Transverse colon (tissue), 4 donors: ENCODE results near the gene TREX2. TPM values are rescaled to one million over a fixed set of nuclear protein-coding genes. Genes with fewer than 3 reads are reported as not detected.

Experiments used
- DNase-seq: peaks from one replicate; pipeline ENCODE4 v3.0.0-alpha.2; 2019
- H3K27ac ChIP-seq, 4 donors: fragments of 200-600 bp; sonication (generic); 2 replicates each; pipeline ENCODE4 v1.5.1; 2016 to 2018; ENCODE audit warnings: inconsistent platforms in 4 of 4
- H3K27me3 ChIP-seq: fragments of 200-600 bp; sonication (generic); 2 replicates; pipeline ENCODE4 v1.5.1; 2017; ENCODE audit warnings: inconsistent platforms
- H3K36me3 ChIP-seq, 4 donors: fragments of 200-600 bp; sonication (generic); 2 replicates each; pipeline ENCODE4 v1.5.1; 2017 to 2019; ENCODE audit warnings: inconsistent platforms in 4 of 4
- H3K4me1 ChIP-seq, 4 donors: fragments of 200-600 bp; sonication (generic); 2 replicates each; pipeline ENCODE4 v1.5.1; 2017 to 2020; ENCODE audit warnings: inconsistent platforms in 4 of 4
- H3K4me3 ChIP-seq, 4 donors: fragments of 200-600 bp; sonication (generic); 1 replicate in 1 of 4; 2 replicates in 3 of 4; pipeline versions ENCODE4 v1.5.1 to v1.6.1; 2017 to 2019; ENCODE audit warnings: inconsistent platforms in 4 of 4
- H3K9me3 ChIP-seq, 2 donors: fragments of 200-600 bp; sonication (generic); 2 replicates each; pipeline ENCODE4 v1.5.1; 2017 to 2019; ENCODE audit warnings: inconsistent platforms in 2 of 2
- EP300 ChIP-seq: sonication (generic); formaldehyde crosslinking; IDR thresholded peaks from one replicate; pipeline ENCODE4 v1.6.1; 2017; ENCODE audit warnings: antibody characterized with exemption, low read depth
- POLR2A ChIP-seq: fragments of 450-650 bp; IDR thresholded peaks from one replicate; pipeline ENCODE4 v1.6.1; 2016; ENCODE audit warnings: antibody characterized with exemption, mild to moderate bottlenecking, moderate library complexity
- POLR2AphosphoS5 ChIP-seq, 3 donors: sonication (generic); formaldehyde crosslinking; IDR thresholded peaks; one replicate each; pipeline ENCODE4 v1.6.1; 2016; ENCODE audit warnings: antibody characterized with exemption in 3 of 3
- WGBS, 2 donors: methylation state at CpG; one replicate each; pipeline ENCODE4 v1.1.5; 2018; ENCODE audit warnings: low coverage in 1 of 2; 5-methylcytosine and 5-hydroxymethylcytosine counted together
- in situ Hi-C, 4 donors: fragments of 200-750 bp; cut with MboI; loops; one replicate each; pipeline versions ENCODE4 v1.15.0 to v1.15.1; 2017; ENCODE audit warnings: low sequenced_read_pairs in 3 of 4, low pct_ligation_motif_present in 1 of 4, low pct_unique_long_range_greater_than_20kb in 1 of 4
- intact Hi-C: fragments of 100-400 bp; cut with DNase I; formaldehyde crosslinking; loops from one replicate; pipeline ENCODE4 v1.15.1; 2023; ENCODE audit warnings: low total_unique reads
- total RNA-seq, 4 donors: library from RNA; depleted of rRNA; stranded (reverse); fragments of >200 nt; gene quantifications; one replicate each; pipeline ENCODE4 v1.1.0, GENCODE V29; 2016
- TF ChIP-seq, protein P1 (sequence below), 5 experiments: fragments of 200-600 bp in 3 of 5; fragments of 450-650 bp in 2 of 5; sonication (generic) in 3 of 5; IDR thresholded peaks; 1 replicate in 2 of 5; 2 replicates in 3 of 5; pipeline ENCODE4 v1.5.1; 2016 to 2017; ENCODE audit warnings: antibody characterized with exemption in 5 of 5, inconsistent platforms in 3 of 5, mild to moderate bottlenecking in 2 of 5, moderate library complexity in 1 of 5

Gene TREX2
- total RNA-seq, 4 donors from 2014 or later, result 0.55 to 2.0 (median 1.4) TPM; not detected in 1

DNA sequence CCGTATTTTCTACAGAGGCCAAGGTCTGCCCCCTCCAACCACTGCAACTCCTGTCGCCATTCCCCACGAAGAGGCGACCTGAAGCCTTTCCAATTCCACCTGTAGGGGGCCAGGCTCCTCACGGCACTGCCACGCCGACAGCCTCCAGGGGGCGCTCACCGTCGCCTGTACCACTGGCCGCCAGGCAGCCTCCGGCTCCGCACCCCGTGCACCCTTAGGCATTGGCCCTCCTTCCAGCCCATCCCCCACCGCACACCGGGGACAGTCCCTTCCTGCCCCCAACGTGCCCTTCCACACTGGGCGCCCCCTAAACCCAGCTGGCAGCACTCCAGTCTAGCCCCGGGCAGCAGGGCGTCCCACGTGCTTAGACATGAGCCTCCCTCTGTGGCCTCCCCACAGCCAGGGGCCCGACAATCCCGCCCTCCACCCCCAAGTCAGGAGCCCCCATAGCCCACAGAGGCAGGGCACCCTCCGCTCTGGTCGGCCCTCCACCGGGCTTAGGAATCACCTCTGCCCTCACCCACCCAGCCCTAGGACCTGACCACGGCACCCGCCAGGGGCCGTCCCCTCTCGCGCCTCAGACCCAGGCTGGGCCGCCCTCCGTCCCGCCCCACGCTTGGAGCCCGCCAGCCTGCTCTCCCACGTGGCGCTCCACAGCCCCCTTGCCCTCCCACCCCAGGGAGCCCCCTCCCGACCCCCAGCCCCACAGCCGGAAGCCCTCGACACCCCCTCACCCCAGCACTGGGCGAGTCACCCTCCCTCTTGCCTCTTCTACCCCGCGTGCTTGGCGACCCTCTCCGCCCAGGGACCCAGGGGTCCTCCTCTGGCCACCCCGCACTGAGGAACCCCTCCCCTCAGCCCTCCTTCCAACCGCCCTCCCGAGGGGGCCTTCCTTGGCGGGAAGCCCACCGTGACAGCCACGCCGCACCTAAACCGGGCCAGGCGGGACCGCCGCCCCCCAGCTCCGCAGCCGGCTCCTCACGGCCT lies 45.4 kb downstream of the TREX2 start:
- WGBS, 2 donors, result 83% methylated on average over 58 of the region's 60 CpGs; no CpG with 5 or more reads in 1 of the 2 donors
- DNase-seq, result peak; percentile 41
- H3K27ac ChIP-seq, result no peak overlapping the region
- H3K27me3 ChIP-seq, result no peaks in the 10 kb centered on the region
- H3K4me1 ChIP-seq, result no peaks in the 10 kb centered on the region
- TF ChIP-seq POLR2AphosphoS5 (IDR thresholded peaks at IDR 0.05), result no peak
- TF ChIP-seq, protein P1, sequence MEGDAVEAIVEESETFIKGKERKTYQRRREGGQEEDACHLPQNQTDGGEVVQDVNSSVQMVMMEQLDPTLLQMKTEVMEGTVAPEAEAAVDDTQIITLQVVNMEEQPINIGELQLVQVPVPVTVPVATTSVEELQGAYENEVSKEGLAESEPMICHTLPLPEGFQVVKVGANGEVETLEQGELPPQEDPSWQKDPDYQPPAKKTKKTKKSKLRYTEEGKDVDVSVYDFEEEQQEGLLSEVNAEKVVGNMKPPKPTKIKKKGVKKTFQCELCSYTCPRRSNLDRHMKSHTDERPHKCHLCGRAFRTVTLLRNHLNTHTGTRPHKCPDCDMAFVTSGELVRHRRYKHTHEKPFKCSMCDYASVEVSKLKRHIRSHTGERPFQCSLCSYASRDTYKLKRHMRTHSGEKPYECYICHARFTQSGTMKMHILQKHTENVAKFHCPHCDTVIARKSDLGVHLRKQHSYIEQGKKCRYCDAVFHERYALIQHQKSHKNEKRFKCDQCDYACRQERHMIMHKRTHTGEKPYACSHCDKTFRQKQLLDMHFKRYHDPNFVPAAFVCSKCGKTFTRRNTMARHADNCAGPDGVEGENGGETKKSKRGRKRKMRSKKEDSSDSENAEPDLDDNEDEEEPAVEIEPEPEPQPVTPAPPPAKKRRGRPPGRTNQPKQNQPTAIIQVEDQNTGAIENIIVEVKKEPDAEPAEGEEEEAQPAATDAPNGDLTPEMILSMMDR (IDR thresholded peaks at IDR 0.05), result peak; percentile 22 to 47 (median 37)
- no peak overlapping the region for H3K4me3 ChIP-seq
- in situ Hi-C loops, result no loop called here
- intact Hi-C loops, result no loop called here
- no peaks in the 10 kb centered on the region for H3K9me3 ChIP-seq
- no peaks in the 10 kb centered on the region for H3K36me3 ChIP-seq

DNA sequence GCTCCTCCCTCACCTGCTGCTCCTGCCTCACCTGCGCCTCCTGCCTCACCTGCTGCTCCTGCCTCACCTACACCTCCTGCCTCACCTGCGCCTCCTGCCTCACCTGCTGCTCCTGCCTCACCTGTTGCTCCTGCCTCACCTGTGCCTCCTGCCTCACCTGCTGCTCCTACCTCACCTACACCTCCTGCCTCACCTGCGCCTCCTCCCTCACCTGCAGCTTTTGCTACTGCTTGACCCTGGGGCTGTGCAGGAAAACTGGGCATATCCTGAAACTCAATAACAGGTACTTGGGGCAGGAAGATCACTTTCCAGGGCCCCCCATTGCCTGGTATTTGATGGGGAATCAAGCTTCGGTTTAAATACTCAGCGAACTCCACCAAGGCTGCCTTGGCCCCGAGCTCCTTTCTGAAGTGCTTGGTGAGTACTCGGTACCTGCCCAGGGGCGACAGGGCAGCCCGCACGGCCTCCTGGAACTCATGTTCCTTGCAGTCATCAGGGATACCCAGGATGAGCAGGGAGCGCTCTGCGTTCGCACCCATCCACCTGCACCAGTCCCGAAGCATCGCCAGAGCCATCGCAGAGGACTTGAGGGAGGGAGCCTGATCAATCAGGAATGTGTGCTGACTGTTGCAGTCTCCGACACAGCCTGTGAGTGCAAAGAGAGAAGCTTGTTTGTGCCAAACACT lies 47.4 kb downstream of the TREX2 start:
- no peaks in the 10 kb centered on the region for H3K27me3 ChIP-seq
- in situ Hi-C loops, result no loop called here
- no peak for DNase-seq
- H3K4me1 ChIP-seq, result no peaks in the 10 kb centered on the region
- no peak overlapping the region for H3K27ac ChIP-seq
- H3K9me3 ChIP-seq, result no peaks in the 10 kb centered on the region
- TF ChIP-seq EP300, result no peak
- intact Hi-C loops, result no loop called here
- no peaks in the 10 kb centered on the region for H3K36me3 ChIP-seq
- H3K4me3 ChIP-seq, result no peak overlapping the region
- 86% methylated on average over 17 of the region's 17 CpGs; no CpG with 5 or more reads in 1 of the 2 donors for WGBS, 2 donors

DNA sequence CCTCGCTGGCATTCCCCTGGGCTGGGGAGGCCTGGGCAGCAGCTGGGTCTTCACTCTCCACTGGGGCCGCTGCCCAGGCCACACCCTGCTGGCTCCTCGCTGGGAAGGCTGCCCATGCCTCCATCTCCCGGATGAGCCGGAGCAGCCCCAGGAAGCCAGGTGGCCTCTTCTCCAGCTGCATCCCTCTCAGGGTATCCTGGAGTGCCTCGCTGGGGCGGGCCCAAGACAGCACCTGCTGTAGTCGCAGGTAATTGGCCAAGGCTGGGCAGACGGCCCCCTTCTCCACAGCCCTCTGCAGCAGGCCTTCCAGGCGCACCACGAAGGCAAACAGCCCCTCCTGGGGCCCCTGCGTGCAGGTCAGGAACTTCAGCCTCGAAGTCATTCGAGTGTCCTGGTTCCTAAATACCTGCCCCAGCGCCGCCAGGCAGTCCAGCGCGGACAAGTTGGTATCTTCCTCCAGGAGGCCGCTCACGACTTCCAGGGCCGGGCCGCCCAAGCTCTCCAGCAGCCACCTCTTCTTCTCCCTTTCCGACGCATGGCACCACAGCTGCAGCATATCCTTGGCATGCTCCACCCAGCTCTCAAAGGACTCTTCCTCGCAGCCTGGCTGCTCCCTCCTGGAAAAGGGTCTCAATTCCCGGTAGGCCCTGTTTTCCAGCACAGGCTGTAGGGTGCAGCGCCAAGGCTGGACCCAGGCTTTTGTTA lies 48.4 kb downstream of the TREX2 start:
- intact Hi-C loops (no loop called here), in situ Hi-C loops (no loop called here)
- no peak overlapping the region for H3K4me3 ChIP-seq
- no peaks in the 10 kb centered on the region for H3K9me3 ChIP-seq
- no peaks in the 10 kb centered on the region for H3K4me1 ChIP-seq
- no peaks in the 10 kb centered on the region for H3K27me3 ChIP-seq
- H3K27ac ChIP-seq, result no peak overlapping the region
- TF ChIP-seq POLR2A (no peak), POLR2AphosphoS5 (IDR thresholded peaks at IDR 0.05) (no peak), EP300 (no peak)
- TF ChIP-seq, protein P1 (IDR thresholded peaks at IDR 0.05), result no peak
- DNase-seq, result no peak
- WGBS, 2 donors, result 84% methylated on average over 26 of the region's 27 CpGs; no CpG with 5 or more reads in 1 of the 2 donors
- H3K36me3 ChIP-seq, result no peaks in the 10 kb centered on the region

DNA sequence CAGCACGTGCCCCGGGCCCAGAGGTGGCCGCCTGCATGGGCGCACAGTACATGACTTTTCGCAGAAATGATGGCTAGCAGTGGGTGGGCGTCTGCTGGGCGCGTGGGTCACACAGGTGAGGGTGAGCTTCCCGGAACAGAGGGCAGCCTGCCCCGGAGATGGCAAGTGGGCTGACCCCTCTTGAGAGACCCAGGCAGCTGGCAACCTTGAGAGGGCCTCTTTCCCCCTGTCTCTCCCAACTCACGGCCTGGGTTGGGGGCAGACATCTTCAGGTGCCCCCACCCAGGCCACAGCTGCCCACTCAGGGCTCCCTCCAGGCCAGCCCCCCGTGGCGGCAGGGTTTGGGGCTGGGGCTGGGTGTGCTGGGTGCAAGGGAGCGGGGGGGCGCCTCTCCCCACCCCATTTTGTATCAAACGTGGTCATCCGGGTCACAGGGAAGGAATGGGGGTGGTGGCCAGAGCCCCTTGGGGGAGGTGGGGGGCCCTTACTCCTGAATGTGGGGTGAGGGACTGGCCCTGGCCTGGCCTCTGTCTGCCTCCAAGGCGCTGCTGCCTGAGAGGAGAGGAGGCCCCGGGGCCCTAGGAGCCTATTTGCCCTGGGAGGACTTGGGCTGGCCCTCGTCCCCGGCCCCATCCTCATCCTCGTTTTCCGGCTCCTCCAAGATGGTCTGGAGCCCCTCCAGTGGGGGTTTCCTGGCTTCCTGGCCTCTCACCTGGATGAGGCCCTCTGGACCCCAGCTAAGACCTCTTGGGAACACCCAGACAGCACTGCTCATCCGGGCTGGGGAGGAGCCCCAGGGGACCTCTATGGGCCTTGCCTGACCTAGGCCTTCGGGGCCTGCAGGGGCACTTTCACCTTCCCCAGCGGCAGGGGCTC lies 49.3 kb downstream of the TREX2 start:
- no peak overlapping the region for H3K4me3 ChIP-seq
- H3K36me3 ChIP-seq, result no peaks in the 10 kb centered on the region
- DNase-seq, result no peak
- intact Hi-C loops (no loop called here), in situ Hi-C loops (no loop called here)
- H3K4me1 ChIP-seq, result no peaks in the 10 kb centered on the region
- TF ChIP-seq, protein P1 (IDR thresholded peaks at IDR 0.05), result no peak
- TF ChIP-seq POLR2AphosphoS5 (IDR thresholded peaks at IDR 0.05) (no peak), POLR2A (no peak), EP300 (no peak)
- no peaks in the 10 kb centered on the region for H3K27me3 ChIP-seq
- no peak overlapping the region for H3K27ac ChIP-seq
- no peaks in the 10 kb centered on the region for H3K9me3 ChIP-seq
- WGBS, 2 donors, result 87% methylated on average over 20 of the region's 26 CpGs; no CpG with 5 or more reads in 1 of the 2 donors
